GM18508 (cell line): Measurements from ENCODE around the gene CACHD1.
"Not testable (repeated sequence)": the region's sequence is repeated elsewhere in the genome, so short reads cannot be mapped to it uniquely, and the experiment has no call there.

ENCODE experiments used
- ATAC-seq: cut with Tn5 transposase; IDR thresholded peaks from one replicate; pipeline ENCODE4 v1.9.1; 2021; ENCODE audit warnings: moderate number of reproducible peaks; ENCODE audit not compliant: insufficient read depth, unreplicated experiment

CACHD1 gene

DNA sequence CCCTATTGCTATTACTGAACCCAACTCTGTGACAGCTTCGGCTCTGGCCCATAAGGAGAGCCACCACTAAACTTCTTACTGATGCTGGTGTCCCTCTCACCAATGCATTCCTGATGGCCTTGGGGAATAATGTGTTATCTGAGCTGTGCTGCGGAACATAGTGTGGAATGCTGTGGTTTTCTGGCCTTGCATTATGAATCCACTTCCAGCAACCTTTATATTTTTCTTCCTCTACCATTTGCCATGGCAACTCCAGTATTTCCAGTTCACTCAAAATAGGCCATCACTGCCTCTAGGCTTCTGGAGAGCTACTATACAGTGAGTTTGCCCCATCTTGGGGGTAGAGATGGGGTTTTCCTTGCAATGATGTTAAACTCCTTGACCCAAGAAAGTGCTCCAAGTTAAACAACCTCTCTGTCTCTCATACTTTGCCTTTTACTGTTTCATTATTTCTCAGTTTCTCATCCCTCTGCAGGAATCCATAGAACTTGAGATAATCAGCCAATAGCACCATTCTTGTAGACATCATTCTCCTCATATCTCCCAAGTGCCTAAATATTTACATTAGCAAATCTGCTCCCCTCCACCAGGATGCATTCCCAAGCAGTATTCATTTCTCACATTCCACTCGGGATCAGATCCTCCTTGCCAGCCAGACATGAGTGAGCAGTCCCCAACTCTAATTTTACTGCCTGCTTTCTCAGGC, 263.8 kb downstream of the CACHD1 start:
- no peak for ATAC-seq

GRCh38 chr1:64734287-64734652, 264.3 kb downstream of the CACHD1 start:
- ATAC-seq, result no peak

GRCh38 chr1:64740687-64741086, 270.8 kb downstream of the CACHD1 start:
- ATAC-seq, result not testable (repeated sequence)
